ENCODE measurements around the gene FKBP8. TPM values are rescaled to one million over a fixed set of nuclear protein-coding genes. Genes with fewer than 3 reads are reported as not detected.

Gene FKBP8
- total RNA-seq, 1 experiment from 2014 or later = 345 TPM

GRCh38 chr19:18568367-18568766 lies 25.0 kb upstream of the FKBP8 start:
- Mint-ChIP-seq H3K36me3 (peaks cover 62% of the 10 kb centered on the region), H3K4me1 (peaks cover 14% of the 10 kb centered on the region), H3K9me3 (no peaks in the 10 kb centered on the region), H3K27me3 (ENCODE audit: low read depth) (no peaks in the 10 kb centered on the region), H3K27ac (no peak overlapping the region), H3K4me3 (no peak overlapping the region)
- no peak for DNase-seq (ENCODE audit: low spot score)
- ChIA-PET CTCF (no interaction called here), POLR2A (no interaction called here)
- no peak for ATAC-seq
- TF ChIP-seq KAT7 (CRISPR knock-in tag; IDR thresholded peaks at IDR 0.05; ENCODE audit: borderline replicate concordance) = no peak
- no peak for TF ChIP-seq GRHL2 (CRISPR knock-in tag; IDR thresholded peaks at IDR 0.05; ENCODE audit: insufficient replicate concordance, severe bottlenecking)
- TF ChIP-seq TEAD4 (CRISPR knock-in tag; IDR thresholded peaks at IDR 0.05) = no peak
- TF ChIP-seq ATF1 (CRISPR knock-in tag; IDR thresholded peaks at IDR 0.05) = no peak
- no peak for TF ChIP-seq HMGXB4 (CRISPR knock-in tag; IDR thresholded peaks at IDR 0.05)
- TF ChIP-seq SMAD4 (CRISPR knock-in tag; IDR thresholded peaks at IDR 0.05) = no peak
- TF ChIP-seq ESRRA (CRISPR knock-in tag; IDR thresholded peaks at IDR 0.05; ENCODE audit: borderline replicate concordance) = no peak
- TF ChIP-seq CDX4 (CRISPR knock-in tag; IDR thresholded peaks at IDR 0.05; ENCODE audit: borderline replicate concordance) = no peak

GRCh38 chr19:18566953-18567352 lies 23.6 kb upstream of the FKBP8 start:
- POLR2A ChIA-PET = interaction anchor here (0.5 to 0.6 kb wide), 2 partner anchors 8 to 116 kb away, joined by 3 read pairs; no protein-coding TSS in a partner anchor
- Mint-ChIP-seq H3K9me3 (no peaks in the 10 kb centered on the region), H3K27me3 (ENCODE audit: low read depth) (no peaks in the 10 kb centered on the region), H3K4me3 (no peak overlapping the region), H3K36me3 (peaks cover 58% of the 10 kb centered on the region), H3K4me1 (0 out of 2 replicates have a peak, but pooled peaks cover 2% of the 10 kb centered on the region), H3K27ac (no peak overlapping the region)
- DNase-seq (ENCODE audit: low spot score) (no peak), ATAC-seq (no peak)
- CTCF ChIA-PET = interaction anchor here (0.9 kb wide), 1 partner anchor 9 kb away, joined by 3 read pairs; the partner anchor contains the start of gene KXD1
- TF ChIP-seq FOXK1 (CRISPR knock-in tag; IDR thresholded peaks at IDR 0.05) (no peak), TCF7 (CRISPR knock-in tag; IDR thresholded peaks at IDR 0.05; ENCODE audit: low read depth) (no peak), USF1 (CRISPR knock-in tag; IDR thresholded peaks at IDR 0.05) (no peak), ZNF263 (CRISPR knock-in tag; IDR thresholded peaks at IDR 0.05; ENCODE audit: low read depth) (no peak), GABPB1 (CRISPR knock-in tag; IDR thresholded peaks at IDR 0.05) (no peak), ZNF423 (CRISPR knock-in tag; IDR thresholded peaks at IDR 0.05) (no peak), PRDM15 (CRISPR knock-in tag; IDR thresholded peaks at IDR 0.05) (no peak), ZSCAN18 (CRISPR knock-in tag; IDR thresholded peaks at IDR 0.05) (no peak), ZNF281 (CRISPR knock-in tag; IDR thresholded peaks at IDR 0.05) (no peak), E2F4 (CRISPR knock-in tag; IDR thresholded peaks at IDR 0.05; ENCODE audit: borderline replicate concordance, low read depth) (no peak), SMAD4 (CRISPR knock-in tag; IDR thresholded peaks at IDR 0.05) (no peak), ZNF425 (CRISPR knock-in tag; conservative IDR thresholded peaks at IDR 0.05) (no peak)

All from WTC11 (cell line).